Brain microvascular endothelial cell (primary cell): ENCODE measurements around the gene MRPS14.
"Not testable (repeated sequence)": the region's sequence is repeated elsewhere in the genome, so short reads cannot be mapped to it uniquely, and the experiment has no call there.

ENCODE experiments used
- DNase-seq: peaks from one replicate; pipeline ENCODE4 v3.0.0-alpha.2; 2020
- H3K27ac ChIP-seq: fragments of 250-450 bp; sonication (Bioruptor Pico); 2 replicates; pipeline ENCODE4 v1.5.1; 2020; ENCODE audit warnings: mild to moderate bottlenecking, moderate library complexity
- H3K27me3 ChIP-seq: fragments of 250-450 bp; sonication (Bioruptor Pico); replicated peaks from 2 replicates; pipeline ENCODE4 v1.5.1; 2020; ENCODE audit warnings: mild to moderate bottlenecking
- H3K36me3 ChIP-seq: fragments of 250-450 bp; sonication (Bioruptor Pico); replicated peaks from 2 replicates; pipeline ENCODE4 v1.5.1; 2020; ENCODE audit warnings: mild to moderate bottlenecking
- H3K4me3 ChIP-seq: 2 replicates; pipeline ENCODE4 v1.5.1; 2011; ENCODE audit warnings: low read depth, mild to moderate bottlenecking, control low read depth, low read length, moderate library complexity
- CTCF ChIP-seq: IDR thresholded peaks from 2 replicates; pipeline ENCODE4 v1.5.1; 2011; ENCODE audit warnings: low read depth, mild to moderate bottlenecking, moderate library complexity, low read length, control low read depth, inconsistent platforms; ENCODE audit errors: missing control alignments
- in situ Hi-C: cut with HindIII; loops from 2 replicates; pipeline ENCODE4 v1.10.0; 2017; ENCODE audit warnings: low sequenced_read_pairs, low pct_ligation_motif_present

Gene MRPS14

GRCh38 chr1:175062858-175063257, 39.6 kb upstream of the MRPS14 start:
- no peaks in the 10 kb centered on the region for H3K27me3 ChIP-seq
- in situ Hi-C loops: no loop called here
- H3K4me3 ChIP-seq: no peak overlapping the region
- H3K27ac ChIP-seq: no peak overlapping the region
- no peak for DNase-seq
- TF ChIP-seq CTCF: no peak
- H3K36me3 ChIP-seq: no peaks in the 10 kb centered on the region

GRCh38 chr1:175062339-175062738, 39.1 kb upstream of the MRPS14 start:
- in situ Hi-C loops: no loop called here
- no peaks in the 10 kb centered on the region for H3K27me3 ChIP-seq
- H3K4me3 ChIP-seq: no peak overlapping the region
- TF ChIP-seq CTCF: no peak
- DNase-seq: no peak
- H3K36me3 ChIP-seq: no peaks in the 10 kb centered on the region
- no peak overlapping the region for H3K27ac ChIP-seq

GRCh38 chr1:175054736-175055135, 31.5 kb upstream of the MRPS14 start:
- in situ Hi-C loops: no loop called here
- Histone ChIP-seq H3K27ac (no peak overlapping the region), H3K4me3 (no peak overlapping the region), H3K27me3 (no peaks in the 10 kb centered on the region), H3K36me3 (no peaks in the 10 kb centered on the region)
- no peak for DNase-seq
- no peak for TF ChIP-seq CTCF

- no peak for DNase-seq
- H3K27me3 ChIP-seq: no peaks in the 10 kb centered on the region
- H3K36me3 ChIP-seq: no peaks in the 10 kb centered on the region
- H3K4me3 ChIP-seq: no peak overlapping the region
- H3K27ac ChIP-seq: no peak overlapping the region
- in situ Hi-C loops: no loop called here
- TF ChIP-seq CTCF: no peak
Observed at GRCh38 chr1:175050992-175051391, 27.8 kb upstream of the MRPS14 start.

- in situ Hi-C loops: no loop called here
- Histone ChIP-seq H3K4me3 (no peak overlapping the region), H3K27me3 (no peaks in the 10 kb centered on the region), H3K36me3 (no peaks in the 10 kb centered on the region), H3K27ac (no peak overlapping the region)
- TF ChIP-seq CTCF: no peak
- no peak for DNase-seq
Observed at GRCh38 chr1:175045519-175045918, 22.3 kb upstream of the MRPS14 start.

- TF ChIP-seq CTCF: no peak
- in situ Hi-C loops: no loop called here
- no peaks in the 10 kb centered on the region for H3K27me3 ChIP-seq
- H3K36me3 ChIP-seq: no peaks in the 10 kb centered on the region
- H3K4me3 ChIP-seq: no peak overlapping the region
- no peak overlapping the region for H3K27ac ChIP-seq
- no peak for DNase-seq
Observed at GRCh38 chr1:175045097-175045496, 21.9 kb upstream of the MRPS14 start.

GRCh38 chr1:175044591-175044990, 21.4 kb upstream of the MRPS14 start:
- H3K27me3 ChIP-seq, H3K27ac ChIP-seq, H3K4me3 ChIP-seq, DNase-seq, H3K36me3 ChIP-seq, in situ Hi-C loops: not testable (repeated sequence)
